Measurements from ENCODE around the gene ATP13A2.
"Not testable (repeated sequence)": the region's sequence is repeated elsewhere in the genome, so short reads cannot be mapped to it uniquely, and the experiment has no call there.

Gene ATP13A2

GRCh38 chr1:16975838-16976237 is 35.9 kb downstream of the ATP13A2 start:
- no peak for DNase-seq

- no peak for DNase-seq
Observed at GRCh38 chr1:16975211-16975610, 36.5 kb downstream of the ATP13A2 start.

DNA sequence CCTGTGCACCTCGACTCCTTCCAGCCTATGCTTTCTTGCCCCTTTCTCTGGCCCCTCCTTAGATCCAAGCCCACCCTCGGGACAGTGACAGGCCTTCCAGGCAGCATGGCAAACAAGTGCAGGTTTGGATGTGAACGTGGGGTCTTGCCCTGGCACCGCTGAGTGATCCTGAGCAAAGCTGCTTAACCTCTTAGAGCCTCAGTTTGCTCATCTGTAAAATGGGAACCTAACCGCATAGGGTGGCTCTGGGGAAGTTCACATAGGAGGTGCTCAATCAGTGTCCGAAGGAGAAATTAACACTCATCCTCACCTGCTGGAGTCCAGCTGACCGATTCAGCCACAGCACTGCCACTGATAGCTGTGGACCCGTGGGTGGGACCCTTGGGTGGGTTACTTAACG is 38.5 kb downstream of the ATP13A2 start:
- DNase-seq: no peak

DNA sequence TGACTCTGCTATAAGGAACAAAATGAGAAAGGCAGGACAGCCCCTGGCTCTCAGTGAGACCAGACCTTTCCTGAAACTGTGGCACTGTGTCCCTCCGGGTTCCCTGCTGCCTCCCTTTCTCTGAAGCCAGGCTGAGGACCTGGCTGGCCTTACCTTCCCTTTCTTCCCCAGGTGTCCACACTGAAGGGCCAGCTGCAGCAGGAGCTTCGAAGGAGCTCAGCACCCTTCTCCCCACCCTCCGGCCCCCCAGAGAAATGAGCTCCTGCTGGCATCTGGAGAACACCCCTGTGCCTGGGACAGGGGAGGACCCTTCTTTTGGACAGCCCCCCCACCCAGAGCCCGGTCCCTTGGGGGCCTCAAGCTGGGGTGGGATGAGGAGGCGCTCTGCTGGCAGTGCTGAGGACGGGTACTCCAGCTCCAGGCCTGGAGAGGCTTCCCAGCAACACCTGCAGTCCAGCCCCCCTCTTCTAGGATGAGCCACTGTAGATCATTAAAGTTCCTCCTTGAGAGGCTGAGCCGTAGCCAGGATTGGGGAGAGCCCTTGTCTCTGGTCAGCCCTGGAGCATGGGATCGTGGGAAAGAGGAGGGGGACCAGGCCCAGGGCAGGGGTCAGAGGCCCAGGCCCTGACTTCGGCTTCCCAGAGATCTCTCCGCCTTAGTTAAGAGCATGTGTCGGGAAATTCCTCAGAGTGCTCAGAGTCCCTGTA is 39.4 kb downstream of the ATP13A2 start:
- no peak for DNase-seq

- peak; percentile 80 for DNase-seq
Observed at GRCh38 chr1:16971341-16972188, 40.2 kb downstream of the ATP13A2 start.

GRCh38 chr1:16970132-16970910 is 41.4 kb downstream of the ATP13A2 start:
- DNase-seq: no peak

- DNase-seq: no peak
Observed at GRCh38 chr1:16969651-16970050, 42.1 kb downstream of the ATP13A2 start.

DNA sequence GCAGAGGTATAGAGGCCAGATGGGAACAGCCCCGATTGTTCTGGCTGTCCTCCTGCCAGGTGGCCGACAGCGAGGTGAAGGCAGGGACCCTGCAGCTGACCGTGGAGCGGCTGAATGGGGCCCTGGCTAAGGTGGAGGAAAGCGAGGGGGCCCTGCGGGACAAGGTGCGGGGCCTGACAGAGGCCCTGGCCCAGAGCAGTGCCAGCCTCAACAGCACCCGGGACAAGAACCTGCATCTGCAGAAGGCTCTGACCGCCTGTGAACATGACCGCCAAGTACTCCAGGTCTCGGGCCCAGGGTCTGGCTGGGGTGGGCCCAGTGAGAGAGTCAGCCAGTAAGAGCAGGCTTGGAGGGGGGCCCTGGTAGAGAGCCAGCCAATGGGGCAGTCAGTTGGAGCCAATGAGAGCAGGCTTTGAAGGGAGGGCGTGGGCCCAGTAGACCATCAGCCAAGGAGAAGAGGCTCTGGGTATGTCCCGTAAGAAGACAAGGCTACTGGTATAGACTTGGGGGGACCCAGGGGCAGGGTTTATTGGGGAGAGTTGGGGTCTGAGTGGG is 42.6 kb downstream of the ATP13A2 start:
- no peak for DNase-seq

DNA sequence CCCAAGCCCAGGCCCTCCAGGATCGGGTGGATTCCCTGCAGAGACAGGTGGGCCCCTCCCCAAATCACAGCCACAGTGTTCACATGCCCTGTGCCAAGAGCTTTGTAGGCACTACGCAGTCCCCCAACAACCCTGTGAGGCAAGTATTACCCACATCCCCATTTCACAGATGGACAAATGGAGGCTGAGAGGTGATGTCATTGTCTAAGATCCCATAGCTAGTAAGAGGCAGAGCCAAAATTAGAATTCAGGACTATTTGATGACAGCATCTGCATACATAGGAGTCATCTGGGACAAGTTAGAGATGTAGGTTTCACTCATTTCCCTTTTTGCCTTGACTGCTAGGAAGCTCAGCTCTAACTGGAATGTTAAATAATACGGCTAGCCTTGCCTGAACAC is 43.4 kb downstream of the ATP13A2 start:
- no peak for DNase-seq

DNA sequence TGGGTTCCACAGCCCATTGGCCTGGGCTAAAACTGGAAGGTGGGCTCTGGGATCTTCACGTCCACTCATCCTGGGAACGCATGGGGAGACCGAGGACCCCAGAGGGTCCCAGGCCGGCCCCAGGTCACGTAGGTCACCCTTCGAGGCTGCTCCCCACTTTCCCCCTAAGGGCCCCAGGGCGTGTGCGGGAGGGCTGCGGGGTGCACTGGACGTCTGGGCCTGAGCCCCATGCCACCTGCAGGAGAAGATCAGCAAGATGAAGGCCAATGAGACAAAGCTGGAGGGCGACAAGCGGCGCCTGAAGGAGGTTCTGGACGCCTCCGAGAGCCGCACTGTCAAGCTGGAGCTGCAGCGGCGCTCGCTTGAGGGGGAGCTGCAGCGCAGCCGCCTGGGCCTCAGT is 43.8 kb downstream of the ATP13A2 start:
- DNase-seq: no peak

- DNase-seq: peak; percentile 73
Observed at GRCh38 chr1:16967095-16967575, 44.6 kb downstream of the ATP13A2 start.

DNA sequence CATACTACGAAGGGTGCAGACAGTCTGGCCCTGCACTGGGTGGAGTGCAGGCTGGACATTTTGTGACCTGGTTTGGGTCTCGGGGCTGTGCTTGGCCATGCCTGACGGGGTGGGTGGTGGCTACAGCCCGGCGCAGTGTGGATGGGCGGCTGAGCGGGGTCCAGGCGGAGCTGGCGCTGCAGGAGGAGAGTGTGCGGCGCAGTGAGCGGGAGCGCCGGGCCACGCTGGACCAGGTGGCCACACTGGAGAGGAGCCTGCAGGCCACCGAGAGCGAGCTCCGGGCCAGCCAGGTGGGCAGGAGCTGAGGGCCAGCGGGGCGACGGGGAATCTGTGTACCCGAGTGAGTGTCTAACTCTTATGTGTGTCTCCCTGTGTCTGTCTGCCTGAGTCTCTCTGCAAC is 45.4 kb downstream of the ATP13A2 start:
- DNase-seq: no peak

DNA sequence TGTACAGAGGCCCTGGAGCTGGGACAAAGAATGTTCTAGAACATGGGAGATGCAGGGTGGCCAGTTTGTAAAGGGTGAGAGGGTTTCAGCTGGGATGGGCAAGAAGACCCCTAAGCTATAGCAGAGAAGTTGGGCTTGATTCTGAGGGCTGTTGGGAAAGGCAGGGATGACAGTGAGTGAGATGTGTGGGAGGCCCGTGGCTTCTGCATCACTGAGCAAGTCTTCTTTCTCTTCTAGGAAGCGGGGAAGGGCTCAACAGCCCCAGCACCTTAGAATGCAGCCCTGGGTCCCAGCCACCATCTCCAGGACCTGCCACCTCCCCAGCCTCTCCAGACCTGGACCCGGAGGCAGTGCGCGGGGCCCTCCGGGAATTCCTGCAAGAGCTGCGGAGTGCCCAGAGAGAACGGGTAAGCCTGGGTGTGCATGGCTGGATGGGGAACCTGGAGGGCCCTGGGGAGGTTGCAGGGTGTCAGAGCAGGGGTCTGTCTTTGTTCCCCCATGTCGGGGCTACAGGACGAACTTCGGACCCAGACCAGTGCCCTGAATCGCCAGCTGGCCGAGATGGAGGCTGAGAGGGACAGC is 46.2 kb downstream of the ATP13A2 start:
- no peak for DNase-seq

- DNase-seq: not testable (repeated sequence)
Observed at GRCh38 chr1:16964169-16964568, 47.6 kb downstream of the ATP13A2 start.

- DNase-seq: no peak
Observed at GRCh38 chr1:16961297-16962133, 50.2 kb downstream of the ATP13A2 start.

DNA sequence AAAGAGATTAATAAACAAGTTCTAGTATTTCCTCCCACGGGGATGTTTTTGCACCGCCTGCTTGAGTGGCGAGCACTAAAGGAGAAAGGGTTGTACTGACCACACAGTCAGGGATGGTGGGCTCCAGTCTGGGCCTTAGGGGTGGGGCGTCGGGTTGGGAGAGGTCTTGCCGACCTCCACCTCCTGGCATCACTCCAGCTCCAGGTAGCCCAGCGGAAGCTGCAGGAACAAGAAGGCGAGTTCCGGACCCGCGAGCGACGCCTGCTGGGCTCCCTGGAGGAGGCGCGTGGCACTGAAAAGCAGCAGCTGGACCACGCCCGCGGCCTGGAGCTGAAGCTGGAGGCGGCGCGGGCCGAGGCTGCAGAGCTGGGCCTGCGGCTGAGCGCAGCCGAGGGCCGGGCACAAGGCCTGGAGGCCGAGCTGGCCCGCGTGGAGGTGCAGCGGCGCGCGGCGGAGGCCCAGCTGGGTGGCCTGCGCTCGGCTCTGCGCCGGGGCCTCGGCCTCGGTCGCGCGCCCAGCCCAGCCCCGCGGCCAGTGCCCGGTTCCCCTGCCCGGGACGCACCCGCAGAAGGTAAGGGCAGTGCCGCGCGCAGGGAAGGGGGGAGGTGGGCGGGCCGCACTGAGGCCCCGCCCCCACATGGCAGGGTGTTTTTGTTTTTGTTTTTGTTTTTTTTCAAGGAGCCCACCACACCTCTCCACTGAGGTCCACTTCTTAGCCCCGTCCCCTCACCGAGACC is 51.0 kb downstream of the ATP13A2 start:
- peak; percentile 35 for DNase-seq

DNA sequence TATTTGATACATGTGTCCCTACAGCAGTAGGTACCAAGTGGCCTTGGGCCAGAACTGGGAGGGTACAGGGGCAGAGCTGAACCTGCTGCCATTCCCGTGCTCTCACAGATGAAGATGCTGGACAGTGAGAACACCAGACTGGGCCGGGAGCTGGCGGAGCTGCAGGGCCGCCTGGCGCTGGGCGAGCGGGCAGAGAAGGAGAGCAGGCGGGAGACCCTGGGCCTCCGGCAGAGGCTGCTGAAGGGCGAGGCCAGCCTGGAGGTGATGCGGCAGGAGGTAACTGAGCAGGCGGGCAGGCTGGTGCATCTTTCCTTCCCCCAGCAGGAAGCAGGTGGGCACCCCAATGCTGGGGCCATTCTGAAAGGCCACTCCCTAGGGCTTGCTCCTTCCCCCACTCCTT is 53.3 kb downstream of the ATP13A2 start:
- no peak for DNase-seq

GRCh38 chr1:16957731-16958130 is 54.0 kb downstream of the ATP13A2 start:
- DNase-seq: no peak

DNA sequence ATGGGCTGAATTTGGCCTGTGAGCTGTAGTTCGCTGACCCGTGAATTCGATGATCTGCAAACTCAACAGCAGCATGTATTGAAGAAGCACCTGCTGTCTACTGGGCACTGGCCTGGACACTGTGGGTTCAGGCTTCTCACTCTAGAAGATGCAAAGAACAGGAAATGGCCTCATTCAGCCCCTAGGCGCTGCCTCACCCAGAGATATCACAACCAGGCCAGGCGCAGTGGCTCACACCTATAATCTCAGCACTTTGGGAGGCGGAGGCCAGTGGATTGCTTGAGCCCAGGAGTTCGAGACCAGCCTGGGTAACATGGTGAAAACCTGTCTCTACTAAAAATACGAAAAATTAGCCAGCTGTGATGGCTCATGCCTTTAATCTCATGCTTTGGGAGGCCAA is 55.0 kb downstream of the ATP13A2 start:
- no peak for DNase-seq

GRCh38 chr1:16955186-16955585 is 56.5 kb downstream of the ATP13A2 start:
- DNase-seq: no peak

DNA sequence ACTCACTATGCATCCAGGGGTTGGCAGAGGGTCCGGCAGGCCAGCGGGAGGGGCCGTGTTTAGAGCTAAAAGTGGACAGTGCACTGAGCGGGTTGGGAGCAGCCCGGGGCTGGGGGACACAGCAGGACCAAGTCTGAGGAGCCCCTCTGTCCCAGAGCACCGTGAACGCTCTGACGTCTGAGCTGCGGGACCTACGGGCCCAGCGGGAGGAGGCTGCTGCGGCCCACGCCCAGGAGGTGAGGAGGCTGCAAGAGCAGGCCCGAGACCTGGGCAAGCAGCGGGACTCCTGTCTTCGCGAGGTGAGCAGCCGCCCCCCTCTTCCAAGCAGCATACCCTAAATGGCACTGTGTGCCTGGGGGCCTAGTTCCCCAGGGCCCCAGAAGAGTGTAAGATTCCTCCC is 57.1 kb downstream of the ATP13A2 start:
- DNase-seq: no peak
